ENCODE data around the gene KANSL1.

GRCh38 chr17:46097497-46097896 lies 95.7 kb downstream of the KANSL1 start:
- TF ChIP-seq CTCF (IDR thresholded peaks at IDR 0.05; ENCODE audit: insufficient read depth, low read length, poor library complexity, severe bottlenecking) (no peak), EZH2phosphoT487 (conservative IDR thresholded peaks at IDR 0.05; ENCODE audit: low read length) (no peak)

Measured in SU-DHL-6 (cell line).